T-helper 17 cell (primary cell): ENCODE results near the gene TMEM151B. TPM values are rescaled to one million over a fixed set of nuclear protein-coding genes. Genes with fewer than 3 reads are reported as not detected.
"Not testable (repeated sequence)": the region's sequence is repeated elsewhere in the genome, so short reads cannot be mapped to it uniquely, and the experiment has no call there.

Source experiments
- ATAC-seq: fragments of 150-1000 bp; cut with Tn5 transposase; 2 replicates; pipeline ENCODE4 v1.10.0; 2021; ENCODE audit warnings: mild to moderate bottlenecking, moderate library complexity
- DNase-seq, 3 donors: peaks; one replicate each; pipeline versions ENCODE4 v3.0.0 to v3.0.0-alpha.2; 2020 to 2021
- H3K9me3 ChIP-seq: one replicate; pipeline ENCODE4 v1.7.0; 2013; ENCODE audit warnings: low read length, mild to moderate bottlenecking; ENCODE audit not compliant: control insufficient read depth, poor library complexity, severe bottlenecking
- H3K27ac Mint-ChIP-seq: one replicate; pipeline ENCODE4 v1.8.0; 2022; ENCODE audit warnings: mild to moderate bottlenecking, moderate library complexity, mixed read lengths
- H3K27me3 Mint-ChIP-seq: one replicate; pipeline ENCODE4 v1.8.0; 2022; ENCODE audit warnings: mixed read lengths
- H3K36me3 Mint-ChIP-seq: one replicate; pipeline ENCODE4 v1.8.0; 2022; ENCODE audit warnings: low read depth, mixed read lengths
- H3K4me1 Mint-ChIP-seq: one replicate; pipeline ENCODE4 v1.8.0; 2022; ENCODE audit warnings: mild to moderate bottlenecking, mixed read lengths
- H3K4me3 Mint-ChIP-seq: one replicate; pipeline ENCODE4 v1.8.0; 2022; ENCODE audit warnings: mild to moderate bottlenecking, moderate library complexity, mixed read lengths
- total RNA-seq, 4 donors: library from RNA in 2 of 4; stranded (reverse) in 2 of 4; gene quantifications; one replicate each; pipeline ENCODE4 v1.2.3 and lab custom pipeline; 2022 to 2026

Gene TMEM151B
- total RNA-seq, 2 donors from 2014 or later = not detected

GRCh38 chr6:44341095-44341890 is 71.0 kb downstream of the TMEM151B start:
- no peak overlapping the region for H3K4me3 Mint-ChIP-seq
- H3K27me3 Mint-ChIP-seq = peaks cover 55% of the 10 kb centered on the region
- ATAC-seq = no peak
- H3K27ac Mint-ChIP-seq = no peak overlapping the region
- no peaks in the 10 kb centered on the region for H3K4me1 Mint-ChIP-seq
- no peaks in the 10 kb centered on the region for H3K9me3 ChIP-seq
- H3K36me3 Mint-ChIP-seq = no peaks in the 10 kb centered on the region
- no peak for DNase-seq

GRCh38 chr6:44342052-44342451 is 71.8 kb downstream of the TMEM151B start:
- no peak for ATAC-seq
- H3K4me1 Mint-ChIP-seq = no peaks in the 10 kb centered on the region
- no peak overlapping the region for H3K27ac Mint-ChIP-seq
- no peaks in the 10 kb centered on the region for H3K36me3 Mint-ChIP-seq
- peaks cover 50% of the 10 kb centered on the region for H3K27me3 Mint-ChIP-seq
- no peaks in the 10 kb centered on the region for H3K9me3 ChIP-seq
- DNase-seq = no peak
- no peak overlapping the region for H3K4me3 Mint-ChIP-seq

- H3K9me3 ChIP-seq = no peaks in the 10 kb centered on the region
- ATAC-seq (no peak), DNase-seq (no peak)
- H3K4me3 Mint-ChIP-seq = no peak within 1 kb of the TSS
- H3K36me3 Mint-ChIP-seq = no peaks in the 10 kb centered on the region
- no peaks in the 10 kb centered on the region for H3K4me1 Mint-ChIP-seq
- peaks cover 46% of the 10 kb centered on the region for H3K27me3 Mint-ChIP-seq
- H3K27ac Mint-ChIP-seq = no peak within 1 kb of the TSS
Observed at GRCh38 chr6:44342489-44342888, 72.2 kb downstream of the TMEM151B start, which contains the start of gene SPATS1. Gene SPATS1, plus strand, starts transcription at chr6:44342650. Its CDS starts 446 bp downstream, at chr6:44343096.

- H3K4me1 Mint-ChIP-seq, H3K27ac Mint-ChIP-seq, H3K9me3 ChIP-seq, DNase-seq, ATAC-seq, H3K36me3 Mint-ChIP-seq, H3K4me3 Mint-ChIP-seq: not testable (repeated sequence)
- H3K27me3 Mint-ChIP-seq = peaks cover 46% of the 10 kb centered on the region
Observed at GRCh38 chr6:44346818-44347217, 76.6 kb downstream of the TMEM151B start.

- Mint-ChIP-seq H3K36me3 (no peaks in the 10 kb centered on the region), H3K27ac (no peak overlapping the region), H3K4me3 (no peak overlapping the region), H3K4me1 (no peaks in the 10 kb centered on the region), H3K27me3 (peaks cover 17% of the 10 kb centered on the region)
- ATAC-seq = no peak
- no peak for DNase-seq
- H3K9me3 ChIP-seq = no peaks in the 10 kb centered on the region
Observed at GRCh38 chr6:44349904-44350649, 79.8 kb downstream of the TMEM151B start.

- H3K4me3 Mint-ChIP-seq, H3K27ac Mint-ChIP-seq, H3K36me3 Mint-ChIP-seq, ATAC-seq, DNase-seq, H3K4me1 Mint-ChIP-seq, H3K9me3 ChIP-seq: not testable (repeated sequence)
- peaks cover 11% of the 10 kb centered on the region for H3K27me3 Mint-ChIP-seq
Observed at GRCh38 chr6:44350650-44350994, 80.4 kb downstream of the TMEM151B start.

GRCh38 chr6:44352259-44352658 is 82.0 kb downstream of the TMEM151B start:
- Mint-ChIP-seq H3K4me1 (no peaks in the 10 kb centered on the region), H3K27ac (no peak overlapping the region), H3K27me3 (peaks cover 13% of the 10 kb centered on the region), H3K36me3 (peaks cover 3% of the 10 kb centered on the region), H3K4me3 (no peak overlapping the region)
- H3K9me3 ChIP-seq = no peaks in the 10 kb centered on the region
- no peak for ATAC-seq
- no peak for DNase-seq

- Mint-ChIP-seq H3K4me3 (no peak overlapping the region), H3K27me3 (peaks cover 24% of the 10 kb centered on the region), H3K4me1 (no peaks in the 10 kb centered on the region), H3K27ac (no peak overlapping the region), H3K36me3 (peaks cover 4% of the 10 kb centered on the region)
- no peak for DNase-seq
- no peaks in the 10 kb centered on the region for H3K9me3 ChIP-seq
- ATAC-seq = no peak
Observed at GRCh38 chr6:44353336-44353735, 83.1 kb downstream of the TMEM151B start.

- no peak for ATAC-seq
- peaks cover 4% of the 10 kb centered on the region for H3K36me3 Mint-ChIP-seq
- no peaks in the 10 kb centered on the region for H3K9me3 ChIP-seq
- H3K4me3 Mint-ChIP-seq = no peak overlapping the region
- no peaks in the 10 kb centered on the region for H3K4me1 Mint-ChIP-seq
- no peak overlapping the region for H3K27ac Mint-ChIP-seq
- peaks cover 23% of the 10 kb centered on the region for H3K27me3 Mint-ChIP-seq
- DNase-seq = no peak
Observed at GRCh38 chr6:44355640-44356039, 85.4 kb downstream of the TMEM151B start.

GRCh38 chr6:44356487-44356886 is 86.2 kb downstream of the TMEM151B start:
- Mint-ChIP-seq H3K4me3 (no peak overlapping the region), H3K27ac (no peak overlapping the region), H3K4me1 (no peaks in the 10 kb centered on the region), H3K36me3 (peaks cover 4% of the 10 kb centered on the region), H3K27me3 (peaks cover 28% of the 10 kb centered on the region)
- no peak for ATAC-seq
- H3K9me3 ChIP-seq = no peaks in the 10 kb centered on the region
- DNase-seq = no peak

Other genes with a start within 250 kb of the TMEM151B start
- gene MRPL14, start 143.0 kb upstream of the TMEM151B start, total RNA-seq = 10 to 100 TPM; 13.2 to 13.7 TPM
- gene TMEM63B, start 142.9 kb upstream of the TMEM151B start, total RNA-seq = 10 to 100 TPM; 25.6 to 27.1 TPM
- gene CAPN11, start 111.6 kb upstream of the TMEM151B start, total RNA-seq = 1 to 10 TPM in 1 of 2 donors, under 1 TPM in 1; 0.26 to 1.0 TPM
- gene MYMX, start 53.5 kb upstream of the TMEM151B start, total RNA-seq = not detected
- gene SLC29A1, start 46.9 kb upstream of the TMEM151B start, total RNA-seq = 1 to 10 TPM; 1.4 to 3.4 TPM
- 100 to 1,000 TPM; 454 to 478 TPM for gene HSP90AB1, start 23.3 kb upstream of the TMEM151B start, total RNA-seq
- gene SLC35B2, start 12.9 kb upstream of the TMEM151B start, total RNA-seq = 10 to 100 TPM; 14.7 to 15.2 TPM
- gene NFKBIE, start 4.9 kb upstream of the TMEM151B start, total RNA-seq = 10 to 100 TPM; 59.2 to 62.8 TPM
- gene AARS2, start 42.9 kb downstream of the TMEM151B start, total RNA-seq = 10 to 100 TPM; 13.1 to 14.8 TPM
- gene SPATS1, start 72.2 kb downstream of the TMEM151B start, total RNA-seq = not detected
- 10 to 100 TPM; 17.8 to 24.7 TPM for gene CDC5L, start 117.3 kb downstream of the TMEM151B start, total RNA-seq